Measurements from ENCODE around the gene LARP6.

DNA sequence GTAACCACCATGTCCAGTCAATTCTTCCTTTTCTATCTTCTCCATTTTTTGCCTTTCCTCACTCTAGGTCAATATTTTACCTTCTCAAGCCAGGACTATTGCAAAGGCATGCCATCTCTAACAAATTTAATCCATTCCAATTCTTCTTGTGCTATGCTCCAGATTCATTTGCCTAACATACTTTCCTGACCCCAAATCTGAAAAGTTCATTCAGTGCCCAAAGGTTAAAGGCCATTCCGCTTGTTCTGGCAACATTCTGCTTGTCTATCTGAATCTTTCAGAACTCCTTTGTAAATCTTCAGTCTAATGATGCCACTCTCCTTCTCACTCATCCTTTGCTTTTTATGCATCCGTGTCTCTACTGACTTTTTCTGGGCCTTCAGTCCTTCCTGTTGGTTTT lies 22.7 kb upstream of the LARP6 start:
- TF ChIP-seq POLR2AphosphoS5 (IDR thresholded peaks at IDR 0.05) (no peak), EP300 (IDR thresholded peaks at IDR 0.05) (no peak)

Data from esophagus muscularis mucosa (tissue), 3 donors.